ENCODE measurements around the gene HCN2. TPM values are rescaled to one million over a fixed set of nuclear protein-coding genes. Genes with fewer than 3 reads are reported as not detected.
A peak's percentile ranks its signal among the peaks of the same experiment; 100 is the strongest.

Gene HCN2
- total and polyA plus RNA-seq, 2 of the 13 experiments (the other 11 are each of a cell fraction or from before 2014, with no cell fraction given) = 0.01 TPM; not detected in 1

DNA sequence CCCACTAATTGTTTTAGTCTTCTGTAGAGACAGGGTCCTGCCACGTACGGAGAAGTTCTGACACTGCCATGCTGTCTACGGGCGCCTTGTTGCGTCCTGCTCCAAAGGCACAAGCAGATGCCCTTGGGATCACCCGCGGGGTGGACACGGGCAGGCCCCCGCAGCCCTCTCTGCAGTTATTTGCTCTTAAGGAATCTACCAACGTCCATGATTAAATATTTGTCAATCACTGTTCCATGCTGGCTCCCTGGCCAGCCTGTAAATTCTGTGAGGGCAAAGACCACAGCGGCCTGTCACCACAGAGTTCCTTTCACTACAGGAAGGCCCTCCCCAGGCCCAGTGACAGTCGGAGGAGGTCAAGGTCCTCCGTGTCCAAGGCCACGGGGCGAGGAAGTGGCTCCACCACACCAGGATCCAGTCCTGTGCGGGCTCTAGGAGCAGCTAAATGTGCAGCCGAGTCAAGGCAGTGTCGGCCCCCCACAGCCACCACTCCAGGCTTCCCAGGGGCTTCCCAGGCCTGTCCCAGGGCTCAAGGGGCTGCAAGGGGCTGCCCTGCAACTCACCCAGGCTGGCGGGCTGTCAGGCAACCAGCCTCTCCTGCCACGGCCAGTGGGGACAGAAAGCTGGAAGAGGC, 71.2 kb downstream of the HCN2 start (continued):
- TF ChIP-seq, protein P1, sequence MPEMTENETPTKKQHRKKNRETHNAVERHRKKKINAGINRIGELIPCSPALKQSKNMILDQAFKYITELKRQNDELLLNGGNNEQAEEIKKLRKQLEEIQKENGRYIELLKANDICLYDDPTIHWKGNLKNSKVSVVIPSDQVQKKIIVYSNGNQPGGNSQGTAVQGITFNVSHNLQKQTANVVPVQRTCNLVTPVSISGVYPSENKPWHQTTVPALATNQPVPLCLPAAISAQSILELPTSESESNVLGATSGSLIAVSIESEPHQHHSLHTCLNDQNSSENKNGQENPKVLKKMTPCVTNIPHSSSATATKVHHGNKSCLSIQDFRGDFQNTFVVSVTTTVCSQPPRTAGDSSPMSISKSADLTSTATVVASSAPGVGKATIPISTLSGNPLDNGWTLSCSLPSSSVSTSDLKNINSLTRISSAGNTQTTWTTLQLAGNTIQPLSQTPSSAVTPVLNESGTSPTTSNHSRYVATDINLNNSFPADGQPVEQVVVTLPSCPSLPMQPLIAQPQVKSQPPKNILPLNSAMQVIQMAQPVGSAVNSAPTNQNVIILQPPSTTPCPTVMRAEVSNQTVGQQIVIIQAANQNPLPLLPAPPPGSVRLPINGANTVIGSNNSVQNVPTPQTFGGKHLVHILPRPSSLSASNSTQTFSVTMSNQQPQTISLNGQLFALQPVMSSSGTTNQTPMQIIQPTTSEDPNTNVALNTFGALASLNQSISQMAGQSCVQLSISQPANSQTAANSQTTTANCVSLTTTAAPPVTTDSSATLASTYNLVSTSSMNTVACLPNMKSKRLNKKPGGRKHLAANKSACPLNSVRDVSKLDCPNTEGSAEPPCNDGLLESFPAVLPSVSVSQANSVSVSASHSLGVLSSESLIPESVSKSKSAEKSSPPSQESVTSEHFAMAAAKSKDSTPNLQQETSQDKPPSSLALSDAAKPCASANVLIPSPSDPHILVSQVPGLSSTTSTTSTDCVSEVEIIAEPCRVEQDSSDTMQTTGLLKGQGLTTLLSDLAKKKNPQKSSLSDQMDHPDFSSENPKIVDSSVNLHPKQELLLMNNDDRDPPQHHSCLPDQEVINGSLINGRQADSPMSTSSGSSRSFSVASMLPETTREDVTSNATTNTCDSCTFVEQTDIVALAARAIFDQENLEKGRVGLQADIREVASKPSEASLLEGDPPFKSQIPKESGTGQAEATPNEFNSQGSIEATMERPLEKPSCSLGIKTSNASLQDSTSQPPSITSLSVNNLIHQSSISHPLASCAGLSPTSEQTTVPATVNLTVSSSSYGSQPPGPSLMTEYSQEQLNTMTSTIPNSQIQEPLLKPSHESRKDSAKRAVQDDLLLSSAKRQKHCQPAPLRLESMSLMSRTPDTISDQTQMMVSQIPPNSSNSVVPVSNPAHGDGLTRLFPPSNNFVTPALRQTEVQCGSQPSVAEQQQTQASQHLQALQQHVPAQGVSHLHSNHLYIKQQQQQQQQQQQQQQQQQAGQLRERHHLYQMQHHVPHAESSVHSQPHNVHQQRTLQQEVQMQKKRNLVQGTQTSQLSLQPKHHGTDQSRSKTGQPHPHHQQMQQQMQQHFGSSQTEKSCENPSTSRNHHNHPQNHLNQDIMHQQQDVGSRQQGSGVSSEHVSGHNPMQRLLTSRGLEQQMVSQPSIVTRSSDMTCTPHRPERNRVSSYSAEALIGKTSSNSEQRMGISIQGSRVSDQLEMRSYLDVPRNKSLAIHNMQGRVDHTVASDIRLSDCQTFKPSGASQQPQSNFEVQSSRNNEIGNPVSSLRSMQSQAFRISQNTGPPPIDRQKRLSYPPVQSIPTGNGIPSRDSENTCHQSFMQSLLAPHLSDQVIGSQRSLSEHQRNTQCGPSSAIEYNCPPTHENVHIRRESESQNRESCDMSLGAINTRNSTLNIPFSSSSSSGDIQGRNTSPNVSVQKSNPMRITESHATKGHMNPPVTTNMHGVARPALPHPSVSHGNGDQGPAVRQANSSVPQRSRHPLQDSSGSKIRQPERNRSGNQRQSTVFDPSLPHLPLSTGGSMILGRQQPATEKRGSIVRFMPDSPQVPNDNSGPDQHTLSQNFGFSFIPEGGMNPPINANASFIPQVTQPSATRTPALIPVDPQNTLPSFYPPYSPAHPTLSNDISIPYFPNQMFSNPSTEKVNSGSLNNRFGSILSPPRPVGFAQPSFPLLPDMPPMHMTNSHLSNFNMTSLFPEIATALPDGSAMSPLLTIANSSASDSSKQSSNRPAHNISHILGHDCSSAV (CRISPR knock-in tag; IDR thresholded peaks at IDR 0.05; ENCODE audit: borderline replicate concordance) = no peak
- TF ChIP-seq, protein P2, sequence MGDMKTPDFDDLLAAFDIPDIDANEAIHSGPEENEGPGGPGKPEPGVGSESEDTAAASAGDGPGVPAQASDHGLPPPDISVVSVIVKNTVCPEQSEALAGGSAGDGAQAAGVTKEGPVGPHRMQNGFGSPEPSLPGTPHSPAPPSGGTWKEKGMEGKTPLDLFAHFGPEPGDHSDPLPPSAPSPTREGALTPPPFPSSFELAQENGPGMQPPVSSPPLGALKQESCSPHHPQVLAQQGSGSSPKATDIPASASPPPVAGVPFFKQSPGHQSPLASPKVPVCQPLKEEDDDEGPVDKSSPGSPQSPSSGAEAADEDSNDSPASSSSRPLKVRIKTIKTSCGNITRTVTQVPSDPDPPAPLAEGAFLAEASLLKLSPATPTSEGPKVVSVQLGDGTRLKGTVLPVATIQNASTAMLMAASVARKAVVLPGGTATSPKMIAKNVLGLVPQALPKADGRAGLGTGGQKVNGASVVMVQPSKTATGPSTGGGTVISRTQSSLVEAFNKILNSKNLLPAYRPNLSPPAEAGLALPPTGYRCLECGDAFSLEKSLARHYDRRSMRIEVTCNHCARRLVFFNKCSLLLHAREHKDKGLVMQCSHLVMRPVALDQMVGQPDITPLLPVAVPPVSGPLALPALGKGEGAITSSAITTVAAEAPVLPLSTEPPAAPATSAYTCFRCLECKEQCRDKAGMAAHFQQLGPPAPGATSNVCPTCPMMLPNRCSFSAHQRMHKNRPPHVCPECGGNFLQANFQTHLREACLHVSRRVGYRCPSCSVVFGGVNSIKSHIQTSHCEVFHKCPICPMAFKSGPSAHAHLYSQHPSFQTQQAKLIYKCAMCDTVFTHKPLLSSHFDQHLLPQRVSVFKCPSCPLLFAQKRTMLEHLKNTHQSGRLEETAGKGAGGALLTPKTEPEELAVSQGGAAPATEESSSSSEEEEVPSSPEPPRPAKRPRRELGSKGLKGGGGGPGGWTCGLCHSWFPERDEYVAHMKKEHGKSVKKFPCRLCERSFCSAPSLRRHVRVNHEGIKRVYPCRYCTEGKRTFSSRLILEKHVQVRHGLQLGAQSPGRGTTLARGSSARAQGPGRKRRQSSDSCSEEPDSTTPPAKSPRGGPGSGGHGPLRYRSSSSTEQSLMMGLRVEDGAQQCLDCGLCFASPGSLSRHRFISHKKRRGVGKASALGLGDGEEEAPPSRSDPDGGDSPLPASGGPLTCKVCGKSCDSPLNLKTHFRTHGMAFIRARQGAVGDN (CRISPR knock-in tag; IDR thresholded peaks at IDR 0.05) = peak; percentile 82
- TF ChIP-seq ZNF354B (CRISPR knock-in tag; IDR thresholded peaks at IDR 0.05) (no peak), SRSF4 (IDR thresholded peaks at IDR 0.05; ENCODE audit: low read depth, low read length, poor library complexity, severe bottlenecking) (no peak), ATF7-NPFF (CRISPR knock-in tag; IDR thresholded peaks at IDR 0.05; ENCODE audit: low read depth) (no peak), RXRB (CRISPR knock-in tag; IDR thresholded peaks at IDR 0.05; ENCODE audit: borderline replicate concordance) (peak; percentile 92), TBX2 (CRISPR knock-in tag; IDR thresholded peaks at IDR 0.05; ENCODE audit: borderline replicate concordance) (peak; percentile 87), FOXC1 (CRISPR knock-in tag; IDR thresholded peaks at IDR 0.05; ENCODE audit: borderline replicate concordance) (no peak; the same call in 1 of the 2 replicates), ZNF558 (CRISPR knock-in tag; IDR thresholded peaks at IDR 0.05; ENCODE audit: borderline replicate concordance) (no peak; the same call in 1 of the 2 replicates), MTF1 (CRISPR knock-in tag; IDR thresholded peaks at IDR 0.05) (no peak)
- TF ChIP-seq, protein P3, sequence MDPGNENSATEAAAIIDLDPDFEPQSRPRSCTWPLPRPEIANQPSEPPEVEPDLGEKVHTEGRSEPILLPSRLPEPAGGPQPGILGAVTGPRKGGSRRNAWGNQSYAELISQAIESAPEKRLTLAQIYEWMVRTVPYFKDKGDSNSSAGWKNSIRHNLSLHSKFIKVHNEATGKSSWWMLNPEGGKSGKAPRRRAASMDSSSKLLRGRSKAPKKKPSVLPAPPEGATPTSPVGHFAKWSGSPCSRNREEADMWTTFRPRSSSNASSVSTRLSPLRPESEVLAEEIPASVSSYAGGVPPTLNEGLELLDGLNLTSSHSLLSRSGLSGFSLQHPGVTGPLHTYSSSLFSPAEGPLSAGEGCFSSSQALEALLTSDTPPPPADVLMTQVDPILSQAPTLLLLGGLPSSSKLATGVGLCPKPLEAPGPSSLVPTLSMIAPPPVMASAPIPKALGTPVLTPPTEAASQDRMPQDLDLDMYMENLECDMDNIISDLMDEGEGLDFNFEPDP (CRISPR knock-in tag; conservative IDR thresholded peaks at IDR 0.05) = no peak
- TF ChIP-seq, protein P4, sequence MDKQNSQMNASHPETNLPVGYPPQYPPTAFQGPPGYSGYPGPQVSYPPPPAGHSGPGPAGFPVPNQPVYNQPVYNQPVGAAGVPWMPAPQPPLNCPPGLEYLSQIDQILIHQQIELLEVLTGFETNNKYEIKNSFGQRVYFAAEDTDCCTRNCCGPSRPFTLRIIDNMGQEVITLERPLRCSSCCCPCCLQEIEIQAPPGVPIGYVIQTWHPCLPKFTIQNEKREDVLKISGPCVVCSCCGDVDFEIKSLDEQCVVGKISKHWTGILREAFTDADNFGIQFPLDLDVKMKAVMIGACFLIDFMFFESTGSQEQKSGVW (CRISPR knock-in tag; IDR thresholded peaks at IDR 0.05; ENCODE audit: borderline replicate concordance) = no peak

Measured in HepG2 (cell line).